ENCODE data around the gene PAXIP1.

DNA sequence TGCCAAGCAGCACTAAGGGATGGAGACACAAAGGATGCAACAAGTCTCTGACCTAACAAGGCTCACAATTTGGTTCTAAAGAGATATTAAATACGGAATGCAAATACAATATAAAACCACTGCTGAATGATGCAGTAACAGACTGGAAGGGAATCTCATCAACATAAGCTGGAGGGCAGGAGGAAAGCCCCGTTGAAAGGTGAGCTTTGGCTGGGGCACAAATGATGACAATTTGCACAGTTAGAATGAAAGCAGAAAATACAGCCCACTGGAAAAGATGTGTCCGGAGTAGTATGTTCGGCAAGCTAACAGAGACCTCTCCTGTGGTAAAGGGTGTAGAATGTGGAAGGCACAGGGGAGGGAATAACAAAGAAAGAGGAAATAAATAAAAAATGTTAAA lies 26.1 kb downstream of the PAXIP1 start:
- TF ChIP-seq, protein P1, sequence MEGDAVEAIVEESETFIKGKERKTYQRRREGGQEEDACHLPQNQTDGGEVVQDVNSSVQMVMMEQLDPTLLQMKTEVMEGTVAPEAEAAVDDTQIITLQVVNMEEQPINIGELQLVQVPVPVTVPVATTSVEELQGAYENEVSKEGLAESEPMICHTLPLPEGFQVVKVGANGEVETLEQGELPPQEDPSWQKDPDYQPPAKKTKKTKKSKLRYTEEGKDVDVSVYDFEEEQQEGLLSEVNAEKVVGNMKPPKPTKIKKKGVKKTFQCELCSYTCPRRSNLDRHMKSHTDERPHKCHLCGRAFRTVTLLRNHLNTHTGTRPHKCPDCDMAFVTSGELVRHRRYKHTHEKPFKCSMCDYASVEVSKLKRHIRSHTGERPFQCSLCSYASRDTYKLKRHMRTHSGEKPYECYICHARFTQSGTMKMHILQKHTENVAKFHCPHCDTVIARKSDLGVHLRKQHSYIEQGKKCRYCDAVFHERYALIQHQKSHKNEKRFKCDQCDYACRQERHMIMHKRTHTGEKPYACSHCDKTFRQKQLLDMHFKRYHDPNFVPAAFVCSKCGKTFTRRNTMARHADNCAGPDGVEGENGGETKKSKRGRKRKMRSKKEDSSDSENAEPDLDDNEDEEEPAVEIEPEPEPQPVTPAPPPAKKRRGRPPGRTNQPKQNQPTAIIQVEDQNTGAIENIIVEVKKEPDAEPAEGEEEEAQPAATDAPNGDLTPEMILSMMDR (IDR thresholded peaks at IDR 0.05) = no peak
- no peak for TF ChIP-seq POLR2A (IDR thresholded peaks at IDR 0.05)

Measured in thyroid gland (tissue), 4 donors.